OCI-LY1 (cell line): ENCODE measurements around the gene RBM20.

Source experiments
- H2AFZ ChIP-seq: fragments of 200-600 bp; sonication (generic), shearing (Covaris generic); 2 replicates; pipeline ENCODE4 v1.6.0; 2014; ENCODE audit warnings: antibody characterized with exemption, mild to moderate bottlenecking, low read length
- H3F3A ChIP-seq: fragments of 200-600 bp; sonication (generic), shearing (Covaris generic); 2 replicates; pipeline ENCODE4 v1.6.0; 2014; ENCODE audit warnings: mild to moderate bottlenecking, antibody characterized with exemption, low read length, moderate library complexity; ENCODE audit not compliant: insufficient read depth
- H3K27ac ChIP-seq: fragments of 200-600 bp; sonication (generic); 2 replicates; pipeline ENCODE4 v1.5.1; 2014; ENCODE audit warnings: low read length, mixed run types, mild to moderate bottlenecking, low read depth; ENCODE audit not compliant: poor library complexity, severe bottlenecking
- H3K27me3 ChIP-seq: fragments of 200-600 bp; sonication (generic); 2 replicates; pipeline ENCODE4 v1.6.0; 2014; ENCODE audit warnings: antibody characterized with exemption, mild to moderate bottlenecking, low read length, moderate library complexity; ENCODE audit not compliant: insufficient read depth
- H3K36me3 ChIP-seq: fragments of 200-600 bp; sonication (generic); 2 replicates; pipeline ENCODE4 v1.6.1; 2014; ENCODE audit warnings: mild to moderate bottlenecking, antibody characterized with exemption, low read length, moderate library complexity, mixed read lengths; ENCODE audit not compliant: insufficient read depth
- H3K4me1 ChIP-seq: fragments of 200-600 bp; sonication (generic); 2 replicates; pipeline ENCODE4 v1.5.1; 2014; ENCODE audit warnings: mild to moderate bottlenecking, low read length, moderate library complexity; ENCODE audit not compliant: insufficient read depth, severe bottlenecking
- H3K4me2 ChIP-seq: fragments of 200-600 bp; sonication (generic), shearing (Covaris generic); 2 replicates; pipeline ENCODE4 v1.6.1; 2014; ENCODE audit warnings: low read length
- H3K4me3 ChIP-seq: fragments of 200-600 bp; sonication (generic); 2 replicates; pipeline ENCODE4 v1.5.1; 2014; ENCODE audit warnings: low read length, low read depth, mild to moderate bottlenecking, mixed read lengths; ENCODE audit not compliant: poor library complexity, severe bottlenecking
- H3K79me2 ChIP-seq: fragments of 200-600 bp; shearing (Covaris generic); 2 replicates; pipeline ENCODE4 v1.6.1; 2016; ENCODE audit warnings: mixed run types, low read length, mixed read lengths; ENCODE audit not compliant: insufficient read depth
- H3K9ac ChIP-seq: fragments of 200-600 bp; sonication (generic), shearing (Covaris generic); 2 replicates; pipeline ENCODE4 v1.6.1; 2014; ENCODE audit warnings: mild to moderate bottlenecking, low read length, mixed read lengths
- H3K9me2 ChIP-seq: fragments of 200-600 bp; sonication (generic), shearing (Covaris generic); 2 replicates; pipeline ENCODE4 v1.6.1; 2014; ENCODE audit warnings: low read depth, mild to moderate bottlenecking, low read length, mixed read lengths
- H3K9me3 ChIP-seq: fragments of 200-600 bp; shearing (Covaris generic); 2 replicates; pipeline ENCODE4 v1.6.1; 2014; ENCODE audit warnings: low read length, mixed read lengths
- H4K20me1 ChIP-seq: fragments of 200-600 bp; sonication (generic), shearing (Covaris generic); 2 replicates; pipeline ENCODE4 v1.6.0; 2016; ENCODE audit warnings: mild to moderate bottlenecking, low read length; ENCODE audit not compliant: insufficient read depth
- EZH2 ChIP-seq: fragments of 200-600 bp; sonication (generic), shearing (Covaris generic); IDR thresholded peaks from 2 replicates; pipeline ENCODE4 v1.8.0; 2017; ENCODE audit warnings: borderline replicate concordance, mixed run types, mild to moderate bottlenecking, antibody characterized with exemption, low read length, moderate library complexity, mixed read lengths
- TF ChIP-seq, protein P1 (sequence below): fragments of 200-600 bp; sonication (generic), shearing (Covaris generic); IDR thresholded peaks from 2 replicates; pipeline ENCODE4 v1.5.1; 2017; ENCODE audit warnings: mild to moderate bottlenecking, antibody characterized with exemption, low read length, moderate library complexity, mixed read lengths

Gene RBM20

DNA sequence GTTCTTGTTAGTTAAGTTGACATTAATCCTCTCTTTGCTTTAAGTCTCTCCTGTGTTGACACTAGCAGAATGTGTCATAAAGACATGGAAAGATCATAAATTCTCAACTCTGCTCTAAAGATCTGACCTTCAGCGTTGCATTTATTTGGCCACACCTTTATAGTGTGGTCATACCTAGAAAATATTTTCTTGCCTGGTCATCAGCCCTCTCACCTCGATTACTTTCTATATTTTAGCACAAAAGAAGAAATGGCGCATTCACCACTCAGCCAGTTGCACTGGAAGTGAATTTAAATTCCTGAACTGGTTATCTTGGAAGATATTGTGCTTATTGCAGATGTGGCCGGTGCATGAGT, 130.9 kb downstream of the RBM20 start:
- Histone ChIP-seq H3K79me2 (no peaks in the 10 kb centered on the region), H2AFZ (no peak overlapping the region), H3K9me3 (no peaks in the 10 kb centered on the region), H3K9me2 (no peaks in the 10 kb centered on the region), H3K4me3 (no peak overlapping the region), H3F3A (no peaks in the 10 kb centered on the region), H3K4me2 (no peak overlapping the region), H3K4me1 (peaks cover 32% of the 10 kb centered on the region), H3K36me3 (no peaks in the 10 kb centered on the region), H4K20me1 (no peaks in the 10 kb centered on the region), H3K9ac (no peak overlapping the region), H3K27ac (no peak overlapping the region), H3K27me3 (no peaks in the 10 kb centered on the region)
- TF ChIP-seq, protein P1, sequence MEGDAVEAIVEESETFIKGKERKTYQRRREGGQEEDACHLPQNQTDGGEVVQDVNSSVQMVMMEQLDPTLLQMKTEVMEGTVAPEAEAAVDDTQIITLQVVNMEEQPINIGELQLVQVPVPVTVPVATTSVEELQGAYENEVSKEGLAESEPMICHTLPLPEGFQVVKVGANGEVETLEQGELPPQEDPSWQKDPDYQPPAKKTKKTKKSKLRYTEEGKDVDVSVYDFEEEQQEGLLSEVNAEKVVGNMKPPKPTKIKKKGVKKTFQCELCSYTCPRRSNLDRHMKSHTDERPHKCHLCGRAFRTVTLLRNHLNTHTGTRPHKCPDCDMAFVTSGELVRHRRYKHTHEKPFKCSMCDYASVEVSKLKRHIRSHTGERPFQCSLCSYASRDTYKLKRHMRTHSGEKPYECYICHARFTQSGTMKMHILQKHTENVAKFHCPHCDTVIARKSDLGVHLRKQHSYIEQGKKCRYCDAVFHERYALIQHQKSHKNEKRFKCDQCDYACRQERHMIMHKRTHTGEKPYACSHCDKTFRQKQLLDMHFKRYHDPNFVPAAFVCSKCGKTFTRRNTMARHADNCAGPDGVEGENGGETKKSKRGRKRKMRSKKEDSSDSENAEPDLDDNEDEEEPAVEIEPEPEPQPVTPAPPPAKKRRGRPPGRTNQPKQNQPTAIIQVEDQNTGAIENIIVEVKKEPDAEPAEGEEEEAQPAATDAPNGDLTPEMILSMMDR, result no peak
- TF ChIP-seq EZH2, result no peak

- no peak overlapping the region for H3K9ac ChIP-seq
- H3K27me3 ChIP-seq, result no peaks in the 10 kb centered on the region
- no peak overlapping the region for H2AFZ ChIP-seq
- H3F3A ChIP-seq, result no peaks in the 10 kb centered on the region
- peaks cover 28% of the 10 kb centered on the region for H3K4me1 ChIP-seq
- H3K36me3 ChIP-seq, result no peaks in the 10 kb centered on the region
- no peak overlapping the region for H3K4me3 ChIP-seq
- H3K9me2 ChIP-seq, result no peaks in the 10 kb centered on the region
- H3K79me2 ChIP-seq, result no peaks in the 10 kb centered on the region
- no peak overlapping the region for H3K4me2 ChIP-seq
- no peak overlapping the region for H3K27ac ChIP-seq
- no peaks in the 10 kb centered on the region for H3K9me3 ChIP-seq
- no peaks in the 10 kb centered on the region for H4K20me1 ChIP-seq
- TF ChIP-seq EZH2, result no peak
- TF ChIP-seq, protein P1, result no peak
These were observed 131.3 kb downstream of the RBM20 start for GRCh38 chr10:110775406-110775805.

GRCh38 chr10:110777017-110777416, 132.9 kb downstream of the RBM20 start:
- Histone ChIP-seq H3F3A (no peaks in the 10 kb centered on the region), H3K27me3 (no peaks in the 10 kb centered on the region), H3K9me2 (no peaks in the 10 kb centered on the region), H3K4me1 (peaks cover 12% of the 10 kb centered on the region), H3K9ac (no peak overlapping the region), H3K9me3 (no peaks in the 10 kb centered on the region), H3K4me2 (no peak overlapping the region), H3K79me2 (no peaks in the 10 kb centered on the region), H3K36me3 (no peaks in the 10 kb centered on the region), H2AFZ (no peak overlapping the region), H4K20me1 (no peaks in the 10 kb centered on the region), H3K27ac (no peak overlapping the region), H3K4me3 (no peak overlapping the region)
- TF ChIP-seq, protein P1, result no peak
- no peak for TF ChIP-seq EZH2
